ENCODE measurements around the gene SLK.

DNA sequence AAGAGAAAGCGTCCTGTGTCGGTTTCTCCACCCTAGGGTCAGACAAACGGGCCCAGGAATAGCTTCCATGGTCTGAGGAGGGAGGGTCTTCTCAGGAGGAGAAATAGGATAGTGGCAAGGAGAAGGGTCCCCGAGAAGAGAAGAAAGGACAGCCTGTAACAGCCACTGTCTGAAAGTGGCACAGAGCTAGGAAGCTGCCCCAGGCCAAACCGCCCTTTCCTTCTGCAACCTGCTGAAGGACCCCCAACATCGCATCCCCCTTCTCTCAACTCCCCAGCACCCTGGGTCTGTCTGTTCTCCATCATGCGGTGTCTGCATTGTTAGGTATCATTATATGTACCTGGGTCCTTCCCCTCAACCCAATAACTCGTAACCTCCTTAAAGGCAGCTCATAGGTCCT is 71.6 kb downstream of the SLK start:
- TF ChIP-seq POLR2AphosphoS5 (IDR thresholded peaks at IDR 0.05; ENCODE audit: low read depth, low read length) (no peak), POLR2A (IDR thresholded peaks at IDR 0.05; ENCODE audit: low read depth, low read length) (no peak), TAF1 (IDR thresholded peaks at IDR 0.05; ENCODE audit: borderline replicate concordance, low read depth, low read length) (no peak)
